K562 (cell line): ENCODE data around the gene A4GALT.

Experiments used
- CHD1 ChIP-seq: fragments of 200-600 bp; sonication (generic); IDR thresholded peaks from one replicate; pipeline ENCODE4 v1.6.1; 2012; ENCODE audit warnings: mild to moderate bottlenecking, moderate library complexity, low read length, inconsistent platforms
- FOXM1 ChIP-seq, 2 experiments: fragments of 450-650 bp in 1 of 2; sonication (generic) in 1 of 2; formaldehyde crosslinking in 1 of 2; IDR thresholded peaks; 2 replicates each; pipeline versions ENCODE4 v1.6.1 to v1.9.0; 2017 to 2022; ENCODE audit warnings: low read depth in 2 of 2, mild to moderate bottlenecking in 2 of 2, missing genetic modification reagents in 1 of 2, moderate library complexity in 1 of 2
- NFE2L1 ChIP-seq: fragments of 450-650 bp; IDR thresholded peaks from 2 replicates; pipeline ENCODE4 v1.6.1; 2016; ENCODE audit warnings: missing genetic modification characterization, low read depth, mild to moderate bottlenecking, missing compliant biosample characterization, moderate library complexity, borderline replicate concordance
- POLR2AphosphoS2 ChIP-seq: IDR thresholded peaks from 2 replicates; pipeline ENCODE4 v1.6.1; 2012; ENCODE audit warnings: low read length, improper control_type of control experiment
- POLR2AphosphoS5 ChIP-seq: IDR thresholded peaks from 2 replicates; pipeline ENCODE4 v1.6.1; 2011; ENCODE audit warnings: mild to moderate bottlenecking, low read depth, low read length, moderate library complexity; ENCODE audit not compliant: control insufficient read depth, insufficient read depth
- RCOR1 ChIP-seq, 2 experiments: IDR thresholded peaks; 2 replicates each; pipeline ENCODE4 v1.6.1; 2012; ENCODE audit warnings: low read depth in 2 of 2, low read length in 2 of 2, borderline replicate concordance in 1 of 2, improper control_type of control experiment in 1 of 2
- ZNF143 ChIP-seq: sonication (generic); formaldehyde crosslinking; IDR thresholded peaks from 2 replicates; pipeline ENCODE4 v1.9.0; 2022; ENCODE audit warnings: mild to moderate bottlenecking, missing genetic modification reagents
- TF ChIP-seq, protein P1 (sequence below): sonication (generic); formaldehyde crosslinking; IDR thresholded peaks from 2 replicates; pipeline ENCODE4 v1.8.1; 2022; ENCODE audit warnings: missing genetic modification reagents
- TF ChIP-seq, protein P2 (sequence below), 2 experiments: fragments of 450-650 bp in 1 of 2; sonication (generic) in 1 of 2; formaldehyde crosslinking in 1 of 2; IDR thresholded peaks in 1 of 2; conservative IDR thresholded peaks in 1 of 2; 2 replicates each; pipeline versions ENCODE4 v1.6.1 to v1.8.1; 2016 to 2023; ENCODE audit warnings: mild to moderate bottlenecking in 2 of 2, moderate library complexity in 2 of 2, inconsistent platforms in 1 of 2, missing genetic modification reagents in 1 of 2
- TF ChIP-seq, protein P3 (sequence below), 3 experiments: IDR thresholded peaks in 2 of 3; conservative IDR thresholded peaks in 1 of 3; 2 replicates each; pipeline ENCODE4 v1.5.1; 2011 to 2012; ENCODE audit warnings: low read length in 3 of 3, mild to moderate bottlenecking in 3 of 3, control low read depth in 2 of 3, improper control_type of control experiment in 1 of 3, inconsistent platforms in 1 of 3, low read depth in 1 of 3, mixed read lengths in 1 of 3, moderate library complexity in 1 of 3; ENCODE audit not compliant: insufficient read depth in 2 of 3
- TF ChIP-seq, protein P4 (sequence below): sonication (generic); formaldehyde crosslinking; IDR thresholded peaks from 2 replicates; pipeline ENCODE4 v1.5.0; 2020; ENCODE audit warnings: missing genetic modification reagents
- TF ChIP-seq, protein P5 (sequence below): fragments of 450-650 bp; formaldehyde crosslinking; IDR thresholded peaks from 2 replicates; pipeline ENCODE4 v1.4.0; 2020; ENCODE audit warnings: mild to moderate bottlenecking, moderate library complexity

DNA sequence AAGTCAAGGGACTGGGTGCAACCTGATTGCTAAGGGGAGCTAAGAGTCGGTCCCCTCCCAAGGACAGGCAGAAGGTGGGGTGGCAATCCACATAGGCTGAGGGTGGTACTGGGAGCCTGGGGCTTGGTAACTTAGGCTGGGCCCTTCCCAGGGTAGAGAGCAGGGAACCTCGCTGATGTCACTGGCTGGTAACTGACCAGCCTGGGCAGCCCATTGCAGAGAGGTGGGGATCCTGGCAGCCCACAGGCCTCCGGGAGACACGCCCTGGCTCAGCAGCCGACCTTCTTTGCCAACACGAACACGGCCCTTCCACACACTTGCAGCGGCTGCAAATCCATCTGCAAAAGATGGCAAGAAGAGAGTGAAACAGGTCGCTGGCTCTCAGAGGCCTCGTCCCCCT lies 25.4 kb downstream of the A4GALT start:
- TF ChIP-seq, protein P1, sequence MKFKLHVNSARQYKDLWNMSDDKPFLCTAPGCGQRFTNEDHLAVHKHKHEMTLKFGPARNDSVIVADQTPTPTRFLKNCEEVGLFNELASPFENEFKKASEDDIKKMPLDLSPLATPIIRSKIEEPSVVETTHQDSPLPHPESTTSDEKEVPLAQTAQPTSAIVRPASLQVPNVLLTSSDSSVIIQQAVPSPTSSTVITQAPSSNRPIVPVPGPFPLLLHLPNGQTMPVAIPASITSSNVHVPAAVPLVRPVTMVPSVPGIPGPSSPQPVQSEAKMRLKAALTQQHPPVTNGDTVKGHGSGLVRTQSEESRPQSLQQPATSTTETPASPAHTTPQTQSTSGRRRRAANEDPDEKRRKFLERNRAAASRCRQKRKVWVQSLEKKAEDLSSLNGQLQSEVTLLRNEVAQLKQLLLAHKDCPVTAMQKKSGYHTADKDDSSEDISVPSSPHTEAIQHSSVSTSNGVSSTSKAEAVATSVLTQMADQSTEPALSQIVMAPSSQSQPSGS (CRISPR knock-in tag), result no peak
- TF ChIP-seq, protein P2, sequence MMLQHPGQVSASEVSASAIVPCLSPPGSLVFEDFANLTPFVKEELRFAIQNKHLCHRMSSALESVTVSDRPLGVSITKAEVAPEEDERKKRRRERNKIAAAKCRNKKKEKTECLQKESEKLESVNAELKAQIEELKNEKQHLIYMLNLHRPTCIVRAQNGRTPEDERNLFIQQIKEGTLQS (IDR thresholded peaks at IDR 0.05), result no peak
- TF ChIP-seq, protein P2 (CRISPR knock-in tag; conservative IDR thresholded peaks at IDR 0.05), result no peak
- TF ChIP-seq, protein P3, sequence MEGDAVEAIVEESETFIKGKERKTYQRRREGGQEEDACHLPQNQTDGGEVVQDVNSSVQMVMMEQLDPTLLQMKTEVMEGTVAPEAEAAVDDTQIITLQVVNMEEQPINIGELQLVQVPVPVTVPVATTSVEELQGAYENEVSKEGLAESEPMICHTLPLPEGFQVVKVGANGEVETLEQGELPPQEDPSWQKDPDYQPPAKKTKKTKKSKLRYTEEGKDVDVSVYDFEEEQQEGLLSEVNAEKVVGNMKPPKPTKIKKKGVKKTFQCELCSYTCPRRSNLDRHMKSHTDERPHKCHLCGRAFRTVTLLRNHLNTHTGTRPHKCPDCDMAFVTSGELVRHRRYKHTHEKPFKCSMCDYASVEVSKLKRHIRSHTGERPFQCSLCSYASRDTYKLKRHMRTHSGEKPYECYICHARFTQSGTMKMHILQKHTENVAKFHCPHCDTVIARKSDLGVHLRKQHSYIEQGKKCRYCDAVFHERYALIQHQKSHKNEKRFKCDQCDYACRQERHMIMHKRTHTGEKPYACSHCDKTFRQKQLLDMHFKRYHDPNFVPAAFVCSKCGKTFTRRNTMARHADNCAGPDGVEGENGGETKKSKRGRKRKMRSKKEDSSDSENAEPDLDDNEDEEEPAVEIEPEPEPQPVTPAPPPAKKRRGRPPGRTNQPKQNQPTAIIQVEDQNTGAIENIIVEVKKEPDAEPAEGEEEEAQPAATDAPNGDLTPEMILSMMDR (IDR thresholded peaks at IDR 0.05 in 2 of 3, conservative IDR thresholded peaks at IDR 0.05 in 1 of 3; ENCODE audit: insufficient read depth in 2 of 3, low read depth in 1 of 3, low read length in 3 of 3), result no peak
- no peak for TF ChIP-seq RCOR1 (IDR thresholded peaks at IDR 0.05; ENCODE audit: borderline replicate concordance in 1 of 2, low read depth in 2 of 2, low read length in 2 of 2)
- TF ChIP-seq, protein P4, sequence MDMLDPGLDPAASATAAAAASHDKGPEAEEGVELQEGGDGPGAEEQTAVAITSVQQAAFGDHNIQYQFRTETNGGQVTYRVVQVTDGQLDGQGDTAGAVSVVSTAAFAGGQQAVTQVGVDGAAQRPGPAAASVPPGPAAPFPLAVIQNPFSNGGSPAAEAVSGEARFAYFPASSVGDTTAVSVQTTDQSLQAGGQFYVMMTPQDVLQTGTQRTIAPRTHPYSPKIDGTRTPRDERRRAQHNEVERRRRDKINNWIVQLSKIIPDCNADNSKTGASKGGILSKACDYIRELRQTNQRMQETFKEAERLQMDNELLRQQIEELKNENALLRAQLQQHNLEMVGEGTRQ, result no peak
- TF ChIP-seq CHD1, result no peak
- TF ChIP-seq, protein P5, sequence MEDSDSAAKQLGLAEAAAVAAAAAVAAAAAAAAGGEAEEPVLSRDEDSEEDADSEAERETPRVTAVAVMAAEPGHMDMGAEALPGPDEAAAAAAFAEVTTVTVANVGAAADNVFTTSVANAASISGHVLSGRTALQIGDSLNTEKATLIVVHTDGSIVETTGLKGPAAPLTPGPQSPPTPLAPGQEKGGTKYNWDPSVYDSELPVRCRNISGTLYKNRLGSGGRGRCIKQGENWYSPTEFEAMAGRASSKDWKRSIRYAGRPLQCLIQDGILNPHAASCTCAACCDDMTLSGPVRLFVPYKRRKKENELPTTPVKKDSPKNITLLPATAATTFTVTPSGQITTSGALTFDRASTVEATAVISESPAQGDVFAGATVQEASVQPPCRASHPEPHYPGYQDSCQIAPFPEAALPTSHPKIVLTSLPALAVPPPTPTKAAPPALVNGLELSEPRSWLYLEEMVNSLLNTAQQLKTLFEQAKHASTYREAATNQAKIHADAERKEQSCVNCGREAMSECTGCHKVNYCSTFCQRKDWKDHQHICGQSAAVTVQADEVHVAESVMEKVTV, result no peak
- TF ChIP-seq FOXM1 (IDR thresholded peaks at IDR 0.05; ENCODE audit: low read depth), result no peak
- no peak for TF ChIP-seq FOXM1 (CRISPR knock-in tag; IDR thresholded peaks at IDR 0.05; ENCODE audit: low read depth)
- TF ChIP-seq POLR2AphosphoS2, result no peak
- no peak for TF ChIP-seq POLR2AphosphoS5
- no peak for TF ChIP-seq ZNF143 (CRISPR knock-in tag)
- no peak for TF ChIP-seq NFE2L1 (tag)
